K562 (cell line): ENCODE measurements around the gene TAF5L. TPM values are rescaled to one million over a fixed set of nuclear protein-coding genes. Genes with fewer than 3 reads are reported as not detected.

Experiments used
- FOXJ3 ChIP-seq: sonication (generic); formaldehyde crosslinking; IDR thresholded peaks from 2 replicates; pipeline ENCODE4 v1.4.0; 2020; ENCODE audit warnings: mild to moderate bottlenecking, missing genetic modification reagents
- JUN ChIP-seq, 2 experiments: sonication (generic) in 1 of 2; formaldehyde crosslinking in 1 of 2; IDR thresholded peaks; 2 replicates each; pipeline versions ENCODE4 v1.6.1 to v1.8.0; 2012 to 2022; ENCODE audit warnings: borderline replicate concordance in 2 of 2, mild to moderate bottlenecking in 2 of 2, improper control_type of control experiment in 1 of 2, low read depth in 1 of 2, low read length in 1 of 2, missing genetic modification reagents in 1 of 2
- RBM22 ChIP-seq: fragments of 200-400 bp; formaldehyde crosslinking; IDR thresholded peaks from 2 replicates; pipeline ENCODE4 v1.6.1; 2018; ENCODE audit warnings: low read length, low read depth; ENCODE audit not compliant: poor library complexity, severe bottlenecking
- ZBTB40 ChIP-seq, 2 experiments: fragments of 450-650 bp in 1 of 2; sonication (generic) in 1 of 2; formaldehyde crosslinking in 1 of 2; IDR thresholded peaks; 2 replicates each; pipeline versions ENCODE4 v1.7.1 to v1.9.0; 2016 to 2022; ENCODE audit warnings: inconsistent platforms in 1 of 2, mild to moderate bottlenecking in 1 of 2, missing genetic modification reagents in 1 of 2
- ZNF780A ChIP-seq: fragments of 250-450 bp; sonication (Bioruptor Pico); IDR thresholded peaks from 2 replicates; pipeline ENCODE4 v1.5.0; 2021; ENCODE audit warnings: mild to moderate bottlenecking
- polyA plus RNA-seq, 8 experiments: library from polyadenylated mRNA; depleted of rRNA in 4 of 8; stranded (reverse) in 5 of 8; unstranded in 3 of 8; fragments of >200 nt; fragmentation: Nextera tagmentation in 2 of 8; fragmentation: Illumina TruSeq in 1 of 8; extraction: Ambion mirVana in 2 of 8; extraction: Trizol in 1 of 8; gene quantifications; 2 replicates each; pipeline versions ENCODE4 v1.2.1 to v1.2.3, GENCODE V29; 2011 to 2014; ENCODE audit warnings: inconsistent platforms in 1 of 8, missing spikeins in 1 of 8
- total RNA-seq, 7 experiments: library from RNA; depleted of rRNA in 6 of 7; stranded (reverse); fragments of >200 nt in 6 of 7; fragmentation: Illumina TruSeq in 2 of 7; extraction: Trizol in 2 of 7; gene quantifications; 2 replicates each; pipeline versions ENCODE4 v1.2.1 to v1.2.3, GENCODE V29; 2011 to 2021; ENCODE audit warnings: low replicate concordance in 1 of 7
- TF ChIP-seq, protein P1 (sequence below), 2 experiments: fragments of 450-650 bp; IDR thresholded peaks; 2 replicates each; pipeline ENCODE4 v1.6.1; 2018; ENCODE audit warnings: mild to moderate bottlenecking in 2 of 2, low read depth in 1 of 2; ENCODE audit not compliant: partially characterized antibody in 2 of 2

Gene TAF5L
- total and polyA plus RNA-seq, 9 of the 15 experiments (the other 6 are each of a cell fraction or from before 2014, with no cell fraction given) = 2.2 to 34.2 (median 23.3) TPM

- no peak for TF ChIP-seq ZBTB40 (IDR thresholded peaks at IDR 0.05)
- TF ChIP-seq ZBTB40 (CRISPR knock-in tag; IDR thresholded peaks at IDR 0.05) = no peak
- TF ChIP-seq RBM22 = peak; percentile 35
- TF ChIP-seq FOXJ3 (CRISPR knock-in tag) = no peak
- TF ChIP-seq ZNF780A (CRISPR knock-in tag) = no peak
- TF ChIP-seq JUN (IDR thresholded peaks at IDR 0.05; ENCODE audit: borderline replicate concordance, low read depth, low read length) = peak; percentile 64; the same call in 1 of the 2 replicates
- TF ChIP-seq JUN (CRISPR knock-in tag; IDR thresholded peaks at IDR 0.05; ENCODE audit: borderline replicate concordance) = peak; percentile 65; the same call in 1 of the 2 replicates
- TF ChIP-seq, protein P1, sequence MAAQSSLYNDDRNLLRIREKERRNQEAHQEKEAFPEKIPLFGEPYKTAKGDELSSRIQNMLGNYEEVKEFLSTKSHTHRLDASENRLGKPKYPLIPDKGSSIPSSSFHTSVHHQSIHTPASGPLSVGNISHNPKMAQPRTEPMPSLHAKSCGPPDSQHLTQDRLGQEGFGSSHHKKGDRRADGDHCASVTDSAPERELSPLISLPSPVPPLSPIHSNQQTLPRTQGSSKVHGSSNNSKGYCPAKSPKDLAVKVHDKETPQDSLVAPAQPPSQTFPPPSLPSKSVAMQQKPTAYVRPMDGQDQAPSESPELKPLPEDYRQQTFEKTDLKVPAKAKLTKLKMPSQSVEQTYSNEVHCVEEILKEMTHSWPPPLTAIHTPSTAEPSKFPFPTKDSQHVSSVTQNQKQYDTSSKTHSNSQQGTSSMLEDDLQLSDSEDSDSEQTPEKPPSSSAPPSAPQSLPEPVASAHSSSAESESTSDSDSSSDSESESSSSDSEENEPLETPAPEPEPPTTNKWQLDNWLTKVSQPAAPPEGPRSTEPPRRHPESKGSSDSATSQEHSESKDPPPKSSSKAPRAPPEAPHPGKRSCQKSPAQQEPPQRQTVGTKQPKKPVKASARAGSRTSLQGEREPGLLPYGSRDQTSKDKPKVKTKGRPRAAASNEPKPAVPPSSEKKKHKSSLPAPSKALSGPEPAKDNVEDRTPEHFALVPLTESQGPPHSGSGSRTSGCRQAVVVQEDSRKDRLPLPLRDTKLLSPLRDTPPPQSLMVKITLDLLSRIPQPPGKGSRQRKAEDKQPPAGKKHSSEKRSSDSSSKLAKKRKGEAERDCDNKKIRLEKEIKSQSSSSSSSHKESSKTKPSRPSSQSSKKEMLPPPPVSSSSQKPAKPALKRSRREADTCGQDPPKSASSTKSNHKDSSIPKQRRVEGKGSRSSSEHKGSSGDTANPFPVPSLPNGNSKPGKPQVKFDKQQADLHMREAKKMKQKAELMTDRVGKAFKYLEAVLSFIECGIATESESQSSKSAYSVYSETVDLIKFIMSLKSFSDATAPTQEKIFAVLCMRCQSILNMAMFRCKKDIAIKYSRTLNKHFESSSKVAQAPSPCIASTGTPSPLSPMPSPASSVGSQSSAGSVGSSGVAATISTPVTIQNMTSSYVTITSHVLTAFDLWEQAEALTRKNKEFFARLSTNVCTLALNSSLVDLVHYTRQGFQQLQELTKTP (IDR thresholded peaks at IDR 0.05; ENCODE audit: low read depth in 1 of 2, partially characterized antibody in 2 of 2) = peak in 1 of 2 experiments; percentile 99
These were observed 67.2 kb downstream of the TAF5L start, which contains the start of gene ABCB10 (continued) for GRCh38 chr1:229558460-229559335.
